SJSA1 (cell line): ENCODE results near the gene KCTD7. TPM values are rescaled to one million over a fixed set of nuclear protein-coding genes. Genes with fewer than 3 reads are reported as not detected.
"Not testable (repeated sequence)": the region's sequence is repeated elsewhere in the genome, so short reads cannot be mapped to it uniquely, and the experiment has no call there.

Experiments used
- DNase-seq, 2 experiments: peaks; one replicate each; pipeline ENCODE4 v3.0.0-alpha.2; 2015 to 2020; ENCODE audit warnings: low spot score in 2 of 2, low read depth in 1 of 2
- H3K27ac ChIP-seq: fragments of 250-450 bp; sonication (Bioruptor Pico); 2 replicates; pipeline ENCODE4 v1.5.1; 2020; ENCODE audit warnings: mild to moderate bottlenecking, moderate library complexity
- H3K27me3 ChIP-seq: fragments of 250-450 bp; sonication (Bioruptor Pico); replicated peaks from 2 replicates; pipeline ENCODE4 v1.5.1; 2020; ENCODE audit warnings: mild to moderate bottlenecking, moderate library complexity
- H3K36me3 ChIP-seq: fragments of 250-450 bp; sonication (Bioruptor Pico); 2 replicates; pipeline ENCODE4 v1.5.1; 2020; ENCODE audit warnings: mild to moderate bottlenecking
- H3K4me1 ChIP-seq: fragments of 250-450 bp; sonication (Bioruptor Pico); replicated peaks from 2 replicates; pipeline ENCODE4 v1.6.1; 2021; ENCODE audit warnings: mild to moderate bottlenecking
- H3K4me3 ChIP-seq: fragments of 250-450 bp; sonication (Bioruptor Pico); 2 replicates; pipeline ENCODE4 v1.5.1; 2020; ENCODE audit warnings: mild to moderate bottlenecking
- H3K9me3 ChIP-seq: fragments of 250-450 bp; sonication (Bioruptor Pico); replicated peaks from 2 replicates; pipeline ENCODE4 v1.5.1; 2020; ENCODE audit warnings: mild to moderate bottlenecking
- total RNA-seq: library from RNA; depleted of rRNA; stranded (reverse); fragments of >200 nt; shearing (Covaris generic); gene quantifications from 2 replicates; pipeline ENCODE4 v1.2.3, GENCODE V29; 2014

The KCTD7 gene
- total RNA-seq, 1 experiment from 2014 or later = 12.3 TPM

DNA sequence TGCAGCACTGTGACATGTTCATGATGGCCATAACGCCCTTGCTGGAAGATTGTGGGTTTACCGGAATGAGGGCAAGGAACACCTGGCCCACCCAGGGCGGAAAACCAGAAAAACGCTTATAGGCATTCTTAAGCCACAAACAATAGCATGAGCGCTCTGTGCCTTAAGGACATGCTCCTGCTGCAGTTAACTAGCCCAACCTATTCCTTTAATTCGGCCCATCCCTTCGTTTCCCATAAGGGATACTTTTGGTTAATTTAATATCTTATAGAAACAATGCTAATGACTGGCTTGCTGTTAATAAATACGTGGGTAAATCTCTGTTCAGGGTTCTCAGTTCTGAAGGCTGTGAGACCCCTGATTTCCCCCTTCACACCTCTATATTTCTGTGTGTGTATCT lies 34.6 kb upstream of the KCTD7 start:
- H3K36me3 ChIP-seq, H3K27ac ChIP-seq, H3K9me3 ChIP-seq, H3K4me3 ChIP-seq, DNase-seq, H3K27me3 ChIP-seq: not testable (repeated sequence)
- peaks cover 10% of the 10 kb centered on the region for H3K4me1 ChIP-seq

DNA sequence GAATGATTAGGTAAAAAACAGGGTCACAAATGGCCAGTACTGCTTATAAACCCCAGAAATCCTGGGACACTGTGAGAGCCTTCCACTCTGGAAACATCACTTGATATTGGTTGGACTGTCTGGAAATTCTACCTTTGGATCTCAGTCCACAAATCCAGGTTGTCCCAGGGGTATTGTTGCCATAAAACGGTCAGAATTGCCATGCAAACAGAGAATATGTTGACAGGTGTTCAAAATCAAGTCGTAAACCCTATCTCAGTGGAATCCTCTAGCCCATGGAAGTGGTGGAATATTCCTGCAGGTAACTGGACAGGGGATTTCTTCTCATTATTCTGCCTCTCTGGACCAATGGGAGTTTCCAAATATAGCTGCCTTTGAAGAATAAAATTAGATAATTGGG lies 31.2 kb upstream of the KCTD7 start:
- no peaks in the 10 kb centered on the region for H3K36me3 ChIP-seq
- H3K4me3 ChIP-seq = no peak overlapping the region
- H3K4me1 ChIP-seq = peaks cover 4% of the 10 kb centered on the region
- no peaks in the 10 kb centered on the region for H3K9me3 ChIP-seq
- no peak overlapping the region for H3K27ac ChIP-seq
- DNase-seq = no peak
- H3K27me3 ChIP-seq = no peaks in the 10 kb centered on the region

DNA sequence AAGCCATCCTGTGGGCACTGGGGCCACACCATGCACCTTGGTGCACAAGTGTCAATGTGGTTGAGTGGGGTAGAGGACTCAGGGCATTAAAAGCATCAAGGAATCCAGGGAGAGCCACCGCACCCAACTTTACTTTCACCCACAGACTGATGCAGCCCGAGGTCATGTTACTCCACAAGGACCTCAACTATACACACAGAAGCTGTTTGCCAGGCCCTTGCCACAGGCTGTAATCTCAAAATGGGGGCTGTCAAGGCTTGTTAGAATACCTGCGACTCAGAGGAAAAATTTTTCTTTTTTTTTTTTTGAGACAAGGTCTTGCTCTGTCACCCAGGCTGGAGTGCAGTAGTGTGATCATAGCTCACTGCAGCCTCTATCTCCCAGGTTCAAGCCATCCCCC lies 26.5 kb upstream of the KCTD7 start:
- H3K36me3 ChIP-seq = no peaks in the 10 kb centered on the region

DNA sequence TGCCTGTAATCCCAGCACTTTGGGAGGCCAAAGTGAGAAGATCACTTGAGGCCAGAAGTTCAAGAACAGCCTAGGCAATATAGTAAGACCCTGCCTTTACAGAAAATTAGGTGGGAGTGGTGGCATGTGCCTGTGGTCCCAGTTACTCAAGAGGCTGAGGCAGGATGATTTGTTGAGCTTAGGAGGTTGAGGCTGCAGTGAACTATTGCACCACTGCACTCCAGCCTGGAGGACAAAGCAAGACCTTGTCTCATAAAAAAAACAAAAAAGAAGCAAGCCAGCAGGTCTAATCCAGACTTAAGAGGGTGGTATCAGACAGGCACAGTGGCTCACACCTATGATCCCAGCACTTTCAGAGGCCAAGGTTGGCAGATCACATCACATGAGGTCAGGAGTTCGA lies 24.5 kb upstream of the KCTD7 start:
- Histone ChIP-seq H3K36me3 (no peaks in the 10 kb centered on the region), H3K27ac (no peak overlapping the region), H3K4me3 (no peak overlapping the region), H3K27me3 (no peaks in the 10 kb centered on the region), H3K4me1 (no peaks in the 10 kb centered on the region), H3K9me3 (no peaks in the 10 kb centered on the region)
- no peak for DNase-seq

More for the DNA sequence above, 26.5 kb upstream of the KCTD7 start:
- H3K4me1 ChIP-seq = no peaks in the 10 kb centered on the region
- DNase-seq = no peak
- H3K4me3 ChIP-seq = no peak overlapping the region
- no peak overlapping the region for H3K27ac ChIP-seq
- H3K9me3 ChIP-seq = no peaks in the 10 kb centered on the region
- H3K27me3 ChIP-seq = no peaks in the 10 kb centered on the region

DNA sequence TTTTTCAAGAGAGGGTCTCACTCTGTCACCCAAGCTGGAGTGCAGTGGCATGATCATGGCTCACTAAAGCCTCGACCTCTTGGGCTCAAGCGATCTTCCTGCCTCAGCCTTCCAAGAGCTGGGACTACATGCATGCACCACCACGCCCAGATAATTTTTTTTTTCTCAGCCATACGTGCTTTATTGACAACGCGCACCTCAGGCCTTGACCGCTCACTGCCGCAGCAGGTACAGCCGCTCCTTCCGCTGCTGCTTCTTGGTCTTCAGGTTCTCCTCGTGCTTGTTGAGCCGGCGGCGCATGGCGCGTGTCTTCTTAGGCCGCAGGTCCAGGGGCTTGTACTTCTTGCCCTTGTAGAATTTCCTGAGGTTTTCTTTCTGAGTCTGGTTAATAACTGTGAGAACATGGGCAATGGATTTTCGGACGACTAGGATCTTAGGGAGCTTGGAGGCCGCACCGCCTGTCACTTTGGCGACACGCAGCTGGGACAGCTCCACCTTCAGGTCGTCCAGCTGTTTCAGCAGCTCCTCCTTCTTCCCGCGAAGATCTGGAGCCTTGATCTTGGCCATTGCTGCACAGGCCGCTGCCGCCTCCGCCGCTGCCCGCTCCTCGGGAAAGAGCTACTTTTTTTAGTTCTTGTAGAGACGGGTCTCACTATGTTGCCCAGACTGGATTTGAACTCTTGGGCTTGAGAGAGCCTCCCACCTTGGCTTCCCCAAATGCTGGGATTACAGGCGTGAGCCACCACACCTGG lies 22.0 kb upstream of the KCTD7 start:
- DNase-seq, H3K27ac ChIP-seq, H3K4me1 ChIP-seq: not testable (repeated sequence)

DNA sequence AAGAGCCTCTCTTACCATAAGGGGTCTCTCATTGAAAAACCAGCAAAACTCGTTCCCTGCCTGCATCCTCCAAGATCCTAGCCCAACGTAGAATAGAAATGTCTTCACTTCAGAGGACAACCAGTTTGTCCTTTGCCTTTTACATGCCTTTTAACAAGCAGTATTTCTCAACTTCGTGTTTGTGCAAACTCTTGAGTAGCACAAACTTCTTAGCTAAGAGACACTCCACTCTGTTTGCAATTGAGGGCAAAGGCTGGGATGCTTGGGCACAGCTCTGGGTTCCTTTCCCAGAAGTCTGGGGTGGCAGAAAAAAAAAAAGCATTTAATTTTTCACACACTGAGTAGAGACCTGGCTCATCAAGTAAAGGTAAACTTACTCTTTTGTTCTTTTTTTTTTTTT lies 19.5 kb upstream of the KCTD7 start:
- Histone ChIP-seq H3K27ac (no peak overlapping the region), H3K36me3 (no peaks in the 10 kb centered on the region), H3K4me1 (no peaks in the 10 kb centered on the region), H3K4me3 (no peak overlapping the region), H3K27me3 (no peaks in the 10 kb centered on the region), H3K9me3 (no peaks in the 10 kb centered on the region)
- no peak for DNase-seq

More for the DNA sequence above, 22.0 kb upstream of the KCTD7 start:
- not testable (repeated sequence) for H3K9me3 ChIP-seq, H3K36me3 ChIP-seq, H3K27me3 ChIP-seq, H3K4me3 ChIP-seq

DNA sequence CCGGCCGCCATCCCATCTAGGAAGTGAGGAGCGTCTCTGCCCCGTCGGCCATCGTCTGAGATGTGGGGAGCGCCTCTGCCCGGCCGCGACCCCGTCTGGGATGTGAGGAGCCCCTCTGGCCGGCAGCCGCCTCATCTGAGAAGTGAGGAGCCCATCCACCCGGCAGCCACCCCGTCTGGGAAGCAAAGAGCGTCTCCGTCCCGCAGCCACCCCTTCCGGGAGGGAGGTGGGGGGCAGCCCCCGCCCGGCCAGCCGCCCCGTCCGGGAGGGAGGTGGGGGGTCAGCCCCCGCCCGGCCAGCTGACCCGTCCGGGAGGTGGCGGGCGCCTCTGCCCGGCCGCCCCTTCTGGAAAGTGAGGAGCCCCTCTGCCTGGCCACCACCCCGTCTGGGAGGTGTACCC lies 14.1 kb upstream of the KCTD7 start:
- not testable (repeated sequence) for DNase-seq, H3K9me3 ChIP-seq, H3K27me3 ChIP-seq, H3K36me3 ChIP-seq, H3K4me1 ChIP-seq, H3K4me3 ChIP-seq, H3K27ac ChIP-seq

DNA sequence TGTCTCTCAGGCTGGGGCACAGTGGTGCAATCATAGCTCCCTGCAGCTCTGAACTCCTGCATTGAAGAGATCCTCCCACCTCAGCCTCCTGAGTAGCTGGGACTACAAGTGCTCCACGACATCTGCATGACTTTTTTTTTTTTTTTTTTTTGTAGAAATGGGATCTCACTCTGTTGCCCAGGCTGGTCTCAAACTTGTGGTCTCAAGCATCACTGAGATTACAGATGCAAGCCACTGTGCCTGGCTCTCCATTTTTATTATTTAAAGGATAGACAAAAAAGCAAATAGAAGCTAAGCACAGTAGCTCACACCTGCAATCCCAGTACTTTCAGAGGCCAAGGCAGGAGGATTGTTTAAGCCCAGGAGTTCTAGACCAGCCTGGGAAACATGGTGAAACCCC lies 13.0 kb upstream of the KCTD7 start:
- Histone ChIP-seq H3K9me3 (no peaks in the 10 kb centered on the region), H3K4me3 (no peak overlapping the region), H3K27ac (no peak overlapping the region), H3K4me1 (no peaks in the 10 kb centered on the region), H3K36me3 (no peaks in the 10 kb centered on the region), H3K27me3 (no peaks in the 10 kb centered on the region)
- no peak for DNase-seq

DNA sequence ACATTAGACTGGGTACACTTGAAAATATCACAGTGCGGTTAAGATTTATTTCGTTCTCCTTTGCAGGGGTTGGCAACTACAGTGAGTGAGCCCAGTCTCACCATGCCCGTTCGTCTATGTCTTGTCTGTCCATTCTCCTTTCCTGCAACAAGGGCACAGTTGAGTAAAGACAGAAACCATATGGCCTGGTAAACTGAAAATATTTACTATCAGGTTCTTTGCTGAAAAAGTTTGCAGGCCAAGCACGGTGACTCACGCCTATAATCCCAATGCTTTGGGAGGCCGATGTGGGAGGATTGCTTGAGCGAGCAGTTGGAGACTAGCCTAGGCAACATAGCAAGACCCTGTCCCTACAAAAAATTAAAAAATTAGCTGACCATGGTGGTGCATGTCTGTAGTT lies 11.4 kb upstream of the KCTD7 start:
- H3K4me3 ChIP-seq = no peak overlapping the region
- no peaks in the 10 kb centered on the region for H3K4me1 ChIP-seq
- H3K27me3 ChIP-seq = no peaks in the 10 kb centered on the region
- H3K36me3 ChIP-seq = no peaks in the 10 kb centered on the region
- H3K27ac ChIP-seq = no peak overlapping the region
- DNase-seq = no peak
- H3K9me3 ChIP-seq = no peaks in the 10 kb centered on the region

DNA sequence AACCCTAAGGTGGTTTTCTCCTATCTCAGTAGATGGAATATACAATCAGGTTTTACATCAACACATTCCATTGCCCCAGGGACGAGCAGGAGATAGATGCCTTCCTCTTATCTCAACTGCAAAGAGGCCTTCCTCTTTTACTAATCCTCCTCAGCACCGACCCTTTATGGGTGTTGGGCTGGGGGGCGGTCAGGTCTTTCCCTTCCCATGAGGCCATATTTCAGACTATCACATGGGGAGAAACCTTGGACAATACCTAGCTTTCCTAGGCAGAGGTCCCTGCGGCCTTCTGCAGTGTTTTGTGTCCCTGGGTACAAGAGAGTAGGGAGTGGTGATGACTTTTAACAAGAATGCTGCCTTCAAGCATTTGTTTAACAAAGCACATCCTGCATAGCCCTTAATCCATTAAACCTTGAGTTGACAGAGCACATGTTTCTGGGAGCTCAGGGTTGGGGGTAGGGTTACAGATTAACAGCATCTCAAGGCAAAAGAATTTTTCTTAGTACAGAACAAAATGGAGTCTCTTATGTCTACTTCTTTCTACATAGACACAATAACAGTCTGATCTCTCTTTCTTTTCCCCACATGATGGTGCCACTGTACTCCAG lies 9.2 kb upstream of the KCTD7 start:
- not testable (repeated sequence) for H3K4me3 ChIP-seq, H3K36me3 ChIP-seq, H3K4me1 ChIP-seq, DNase-seq, H3K27me3 ChIP-seq, H3K27ac ChIP-seq, H3K9me3 ChIP-seq

DNA sequence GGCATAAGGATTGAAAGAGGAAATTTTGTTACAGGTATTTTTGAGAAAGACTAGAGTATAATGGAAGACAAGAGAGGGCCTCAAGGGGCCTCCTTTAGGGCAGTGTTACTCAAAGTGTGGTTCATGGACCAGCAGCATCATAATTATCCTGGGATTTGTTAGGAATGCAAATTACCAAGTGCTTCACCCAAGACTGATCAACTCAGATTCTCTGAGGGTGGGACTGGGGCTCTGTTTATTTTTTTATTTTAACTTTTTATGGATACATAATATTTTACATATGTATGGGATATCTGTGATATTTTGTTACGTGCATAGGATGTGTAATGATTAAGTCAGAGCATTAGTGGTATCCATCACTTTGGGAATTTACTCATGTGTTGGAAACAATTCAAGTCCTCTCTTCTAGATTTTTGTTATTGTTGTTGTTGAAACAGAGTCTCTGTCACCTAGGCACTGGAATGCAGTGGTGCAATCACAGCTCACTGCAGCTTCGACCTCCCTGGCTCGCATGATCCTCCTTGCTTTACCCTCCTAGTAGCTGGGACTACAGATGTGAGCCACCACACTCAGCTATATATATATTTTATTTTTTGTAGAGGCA lies 2.2 kb upstream of the KCTD7 start:
- H3K27ac ChIP-seq = no peak overlapping the region
- no peak for DNase-seq
- H3K4me3 ChIP-seq = no peak overlapping the region
- H3K9me3 ChIP-seq = no peaks in the 10 kb centered on the region
- 0 out of 2 replicates have a peak, but pooled peaks cover 9% of the 10 kb centered on the region for H3K4me1 ChIP-seq
- 0 out of 2 replicates have a peak, but pooled peaks cover 3% of the 10 kb centered on the region for H3K36me3 ChIP-seq
- no peaks in the 10 kb centered on the region for H3K27me3 ChIP-seq

DNA sequence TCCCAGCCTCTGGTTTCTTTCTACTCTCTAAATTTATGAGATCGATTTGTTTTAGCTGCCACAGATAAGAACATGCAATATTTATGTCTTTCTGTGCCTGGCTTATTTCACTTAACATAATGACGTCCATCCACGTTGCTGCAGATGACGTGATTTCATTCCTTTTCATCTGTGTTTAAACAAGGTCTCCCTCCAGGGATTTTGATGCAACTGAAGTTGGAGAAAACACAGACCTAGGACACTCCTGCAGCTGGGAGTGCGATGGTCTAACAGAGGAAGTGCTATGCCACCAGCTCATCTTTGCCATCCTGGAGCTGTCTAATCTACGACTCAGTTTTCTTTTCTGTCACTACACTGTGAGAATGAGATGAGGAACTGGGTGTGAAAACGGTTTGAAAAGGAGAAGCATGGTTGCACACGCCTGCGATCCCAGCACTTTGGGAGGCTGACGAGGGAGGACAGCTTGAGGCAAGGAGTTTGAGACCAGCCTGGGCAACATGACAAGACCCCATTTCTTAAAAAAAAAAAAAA lies 1.5 kb upstream of the KCTD7 start:
- Histone ChIP-seq H3K36me3 (0 out of 2 replicates have a peak, but pooled peaks cover 3% of the 10 kb centered on the region), H3K27me3 (no peaks in the 10 kb centered on the region), H3K9me3 (no peaks in the 10 kb centered on the region), H3K4me3 (no peak overlapping the region), H3K27ac (no peak overlapping the region), H3K4me1 (0 out of 2 replicates have a peak, but pooled peaks cover 9% of the 10 kb centered on the region)
- no peak for DNase-seq

DNA sequence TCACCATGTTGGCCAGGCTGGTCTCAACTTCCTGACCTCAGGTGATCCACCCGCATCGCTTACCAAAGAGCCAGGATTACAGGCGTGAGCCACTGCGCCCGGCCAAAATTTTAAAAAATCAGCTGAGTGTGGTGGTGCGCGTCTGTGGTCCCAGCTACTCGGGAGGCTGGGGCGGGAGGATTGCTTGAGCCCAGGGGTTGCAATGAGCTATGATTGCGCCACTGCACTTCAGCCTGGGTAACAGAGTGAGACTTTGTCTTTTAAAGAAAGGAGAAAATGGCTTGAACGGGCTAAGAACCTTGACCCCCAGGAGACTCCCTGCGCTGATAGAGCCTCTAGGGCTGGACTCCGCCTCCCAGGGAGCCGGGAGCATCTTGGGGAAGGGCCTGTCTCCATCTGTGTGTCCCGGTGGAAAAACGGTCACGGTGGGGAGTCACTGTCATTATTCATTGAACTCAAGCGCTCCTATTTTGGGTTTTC lies 760 bp upstream of the KCTD7 start:
- Histone ChIP-seq H3K4me3 (peak overlapping the region; percentile 72), H3K4me1 (0 out of 2 replicates have a peak, but pooled peaks cover 9% of the 10 kb centered on the region), H3K27ac (peak overlapping the region; percentile 72), H3K27me3 (no peaks in the 10 kb centered on the region), H3K36me3 (0 out of 2 replicates have a peak, but pooled peaks cover 3% of the 10 kb centered on the region), H3K9me3 (no peaks in the 10 kb centered on the region)
- DNase-seq = no peak
